Duodenal mucosa (tissue), 2 donors: Measurements from ENCODE around the gene KSR1.

ENCODE experiments used
- H3K27ac ChIP-seq: one replicate; pipeline ENCODE4 v1.7.0; 2013; ENCODE audit warnings: low read depth, low read length
- H3K27me3 ChIP-seq, 2 donors: one replicate each; pipeline ENCODE4 v1.7.0; 2013; ENCODE audit warnings: low read length in 2 of 2, control low read depth in 1 of 2; ENCODE audit not compliant: insufficient read depth in 2 of 2, control insufficient read depth in 1 of 2
- H3K36me3 ChIP-seq, 2 donors: one replicate each; pipeline ENCODE4 v1.7.0; 2013; ENCODE audit warnings: low read length in 2 of 2, control low read depth in 1 of 2; ENCODE audit not compliant: insufficient read depth in 2 of 2, control insufficient read depth in 1 of 2
- H3K4me1 ChIP-seq, 2 donors: one replicate each; pipeline ENCODE4 v1.7.0; 2013; ENCODE audit warnings: low read length in 2 of 2, control low read depth in 1 of 2; ENCODE audit not compliant: insufficient read depth in 2 of 2, control insufficient read depth in 1 of 2
- H3K4me3 ChIP-seq, 2 donors: one replicate each; pipeline ENCODE4 v1.7.0; 2013; ENCODE audit warnings: low read length in 2 of 2, low read depth in 1 of 2
- H3K9ac ChIP-seq, 2 donors: one replicate each; pipeline ENCODE4 v1.7.0; 2013; ENCODE audit warnings: low read length in 2 of 2, low read depth in 1 of 2
- H3K9me3 ChIP-seq, 2 donors: one replicate each; pipeline ENCODE4 v1.7.0; 2013; ENCODE audit warnings: low read length in 2 of 2, control low read depth in 1 of 2; ENCODE audit not compliant: control insufficient read depth in 1 of 2

KSR1 gene

DNA sequence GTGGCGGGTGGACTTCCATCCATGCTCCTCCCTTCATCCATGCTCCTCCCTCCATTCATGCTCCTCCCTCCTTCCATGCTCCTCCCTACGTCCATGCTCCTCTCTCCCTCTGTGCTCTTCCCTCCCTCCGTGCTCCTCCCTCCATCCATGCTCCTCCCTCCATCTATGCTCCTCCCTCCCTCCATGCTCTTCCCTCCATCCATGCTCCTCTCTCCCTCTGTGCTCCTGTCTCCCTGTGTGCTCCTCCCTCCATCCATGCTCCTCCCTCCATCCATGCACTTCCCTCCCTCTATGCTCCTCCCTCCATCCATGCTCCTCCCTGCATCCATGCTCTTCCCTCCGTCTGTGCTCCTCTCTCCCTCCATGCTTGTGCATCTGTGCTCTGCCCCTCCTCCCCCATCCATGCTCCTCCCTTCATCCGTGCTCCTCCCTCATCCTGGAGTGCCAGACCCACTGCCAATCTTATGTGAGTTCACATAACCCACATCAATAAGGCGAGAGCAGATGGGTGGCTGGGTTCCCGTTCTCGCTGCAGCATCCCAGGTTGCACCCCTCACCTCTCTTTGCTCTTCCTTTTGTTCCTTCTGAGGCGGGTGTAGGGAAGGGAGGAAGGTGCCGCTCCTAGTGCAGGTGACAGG lies 22.8 kb downstream of the KSR1 start:
- no peak overlapping the region for H3K4me3 ChIP-seq
- no peak overlapping the region for H3K9ac ChIP-seq
- no peak overlapping the region for H3K27ac ChIP-seq
- peaks cover 15 to 24% of the 10 kb centered on the region in 2 donors for H3K4me1 ChIP-seq
- no peaks in the 10 kb centered on the region for H3K9me3 ChIP-seq
- H3K27me3 ChIP-seq, result no peaks in the 10 kb centered on the region
- H3K36me3 ChIP-seq, result no peaks in the 10 kb centered on the region

DNA sequence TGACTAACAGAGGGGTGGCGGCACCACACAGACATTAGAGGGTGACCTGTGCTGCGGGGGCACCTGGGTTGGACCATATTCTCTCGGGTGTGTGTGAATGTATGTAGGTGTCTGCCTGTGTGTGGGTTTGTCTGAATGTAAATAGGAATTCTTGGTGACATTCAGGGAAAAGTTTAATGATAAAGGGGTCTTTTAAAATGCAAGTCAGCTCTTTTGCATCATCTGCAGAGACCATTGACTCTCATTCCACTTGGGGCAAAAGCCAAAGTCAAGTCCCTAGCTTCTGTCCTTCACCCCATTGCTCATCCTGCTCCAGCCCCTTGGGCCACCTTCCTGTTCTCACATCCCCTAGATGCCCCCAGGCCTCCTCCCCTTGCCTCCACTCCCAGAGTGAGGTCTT lies 23.6 kb downstream of the KSR1 start:
- no peak overlapping the region for H3K27ac ChIP-seq
- H3K9ac ChIP-seq, result no peak overlapping the region
- H3K4me3 ChIP-seq, result no peak overlapping the region
- H3K36me3 ChIP-seq, result no peaks in the 10 kb centered on the region
- H3K4me1 ChIP-seq, result peaks cover 8 to 15% of the 10 kb centered on the region in 2 donors
- no peaks in the 10 kb centered on the region for H3K27me3 ChIP-seq
- H3K9me3 ChIP-seq, result no peaks in the 10 kb centered on the region

GRCh38 chr17:27480699-27481098 lies 24.5 kb downstream of the KSR1 start:
- Histone ChIP-seq H3K4me1 (peaks cover 5 to 17% of the 10 kb centered on the region in 2 donors), H3K9ac (no peak overlapping the region), H3K9me3 (no peaks in the 10 kb centered on the region), H3K4me3 (no peak overlapping the region), H3K27ac (no peak overlapping the region), H3K36me3 (no peaks in the 10 kb centered on the region), H3K27me3 (no peaks in the 10 kb centered on the region)

- Histone ChIP-seq H3K27me3 (no peaks in the 10 kb centered on the region), H3K4me3 (no peak overlapping the region), H3K9ac (no peak overlapping the region), H3K9me3 (no peaks in the 10 kb centered on the region), H3K4me1 (peaks cover 5 to 11% of the 10 kb centered on the region in 2 donors), H3K27ac (no peak overlapping the region), H3K36me3 (no peaks in the 10 kb centered on the region)
Observed at GRCh38 chr17:27481327-27481726, 25.1 kb downstream of the KSR1 start.

GRCh38 chr17:27485125-27485524 lies 28.9 kb downstream of the KSR1 start:
- H3K27me3 ChIP-seq, result no peaks in the 10 kb centered on the region

GRCh38 chr17:27485716-27486495 lies 29.7 kb downstream of the KSR1 start:
- H3K9ac ChIP-seq, result no peak overlapping the region
- H3K27ac ChIP-seq, result no peak overlapping the region
- H3K36me3 ChIP-seq, result no peaks in the 10 kb centered on the region
- no peaks in the 10 kb centered on the region for H3K27me3 ChIP-seq
- H3K4me1 ChIP-seq, result peaks cover 13 to 16% of the 10 kb centered on the region in 2 donors
- no peak overlapping the region for H3K4me3 ChIP-seq
- no peaks in the 10 kb centered on the region for H3K9me3 ChIP-seq

More at GRCh38 chr17:27485125-27485524, 28.9 kb downstream of the KSR1 start:
- H3K9ac ChIP-seq, result no peak overlapping the region
- H3K4me1 ChIP-seq, result peaks cover 13 to 16% of the 10 kb centered on the region in 2 donors
- no peaks in the 10 kb centered on the region for H3K9me3 ChIP-seq
- H3K4me3 ChIP-seq, result no peak overlapping the region
- H3K36me3 ChIP-seq, result no peaks in the 10 kb centered on the region
- H3K27ac ChIP-seq, result no peak overlapping the region

- no peaks in the 10 kb centered on the region for H3K27me3 ChIP-seq
- H3K4me3 ChIP-seq, result no peak overlapping the region
- no peaks in the 10 kb centered on the region for H3K36me3 ChIP-seq
- no peak overlapping the region for H3K27ac ChIP-seq
- no peaks in the 10 kb centered on the region for H3K9me3 ChIP-seq
- peaks cover 16% of the 10 kb centered on the region in 2 donors for H3K4me1 ChIP-seq
- H3K9ac ChIP-seq, result no peak overlapping the region
Observed at GRCh38 chr17:27486741-27487140, 30.5 kb downstream of the KSR1 start.

GRCh38 chr17:27488231-27488630 lies 32.0 kb downstream of the KSR1 start:
- Histone ChIP-seq H3K9me3 (no peaks in the 10 kb centered on the region), H3K4me1 (peaks cover 16 to 21% of the 10 kb centered on the region in 2 donors), H3K4me3 (no peak overlapping the region), H3K36me3 (no peaks in the 10 kb centered on the region), H3K27ac (no peak overlapping the region), H3K9ac (no peak overlapping the region), H3K27me3 (no peaks in the 10 kb centered on the region)

GRCh38 chr17:27489045-27489715 lies 32.9 kb downstream of the KSR1 start:
- H3K27ac ChIP-seq, result no peak overlapping the region
- no peak overlapping the region for H3K9ac ChIP-seq
- H3K4me3 ChIP-seq, result no peak overlapping the region
- H3K4me1 ChIP-seq, result peaks cover 16 to 29% of the 10 kb centered on the region in 2 donors
- no peaks in the 10 kb centered on the region for H3K9me3 ChIP-seq
- H3K36me3 ChIP-seq, result no peaks in the 10 kb centered on the region
- H3K27me3 ChIP-seq, result no peaks in the 10 kb centered on the region

DNA sequence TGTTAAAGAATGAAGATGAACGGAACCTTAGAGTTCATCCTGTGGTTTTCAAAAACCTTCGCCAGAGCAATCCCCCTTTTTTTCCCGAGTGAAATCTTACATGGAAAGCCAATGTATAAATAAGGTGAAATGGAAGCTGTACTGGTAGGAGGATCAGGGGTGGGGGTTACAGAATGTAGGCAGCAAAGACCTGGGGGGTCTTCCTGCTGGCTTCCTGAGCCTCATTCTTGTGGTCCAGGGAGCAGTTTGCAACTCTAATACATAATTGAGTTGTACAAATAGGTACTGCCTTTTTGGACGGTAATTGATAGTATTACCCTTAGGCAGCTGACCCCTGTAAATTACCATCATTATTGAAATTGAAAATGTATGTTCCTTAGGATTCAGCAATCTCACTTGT lies 34.1 kb downstream of the KSR1 start:
- Histone ChIP-seq H3K9ac (no peak overlapping the region), H3K4me3 (no peak overlapping the region), H3K4me1 (peaks cover 19 to 33% of the 10 kb centered on the region in 2 donors), H3K27ac (no peak overlapping the region), H3K27me3 (no peaks in the 10 kb centered on the region), H3K9me3 (no peaks in the 10 kb centered on the region), H3K36me3 (no peaks in the 10 kb centered on the region)
